H1 (cell line): ENCODE data around the gene BRMS1. TPM values are rescaled to one million over a fixed set of nuclear protein-coding genes. Genes with fewer than 3 reads are reported as not detected.

Source experiments
- CBX5 ChIP-seq: fragments of 300-800, 300-1000 bp; sonication (generic); IDR thresholded peaks from 2 replicates; pipeline ENCODE4 v1.7.1; 2016; ENCODE audit warnings: antibody characterized with exemption, low read length, low read depth
- RBBP5 ChIP-seq: IDR thresholded peaks from 2 replicates; pipeline ENCODE4 v1.7.1; 2012; ENCODE audit warnings: low read depth, mild to moderate bottlenecking, inconsistent platforms, low read length, moderate library complexity, borderline replicate concordance
- polyA plus RNA-seq, 7 experiments: library from polyadenylated mRNA; depleted of rRNA in 3 of 7; stranded (reverse) in 5 of 7; unstranded in 2 of 7; fragments of >200 nt in 5 of 7; fragments of 200-250 nt in 2 of 7; gene quantifications; 1 replicate in 5 of 7; 2 replicates in 1 of 7; 4 replicates in 1 of 7; pipeline versions ENCODE4 v1.2.1 to v1.2.3, GENCODE V29; 2011 to 2013; ENCODE audit warnings: missing spikeins in 2 of 7, mixed read lengths in 2 of 7
- total RNA-seq: library from RNA; stranded (reverse); fragmentation: NEBNext Ultra II Directional; extraction: Animal tissue kit (Norgen Biotek cat#: 25700); gene quantifications from 2 replicates; pipeline ENCODE4 v1.2.1, GENCODE V29; 2021
- TF ChIP-seq, protein P1 (sequence below): IDR thresholded peaks from 2 replicates; pipeline ENCODE4 v1.6.1; 2011; ENCODE audit warnings: low read depth, mild to moderate bottlenecking, low read length; ENCODE audit not compliant: insufficient read depth
- TF ChIP-seq, protein P2 (sequence below): IDR thresholded peaks from 2 replicates; pipeline ENCODE4 v1.6.1; 2011; ENCODE audit warnings: low read length, improper control_type of control experiment

BRMS1 gene
- total and polyA plus RNA-seq, 2 of the 8 experiments (the other 6 are each of a cell fraction or from before 2014, with no cell fraction given) = 39.2 to 46.1 TPM

DNA sequence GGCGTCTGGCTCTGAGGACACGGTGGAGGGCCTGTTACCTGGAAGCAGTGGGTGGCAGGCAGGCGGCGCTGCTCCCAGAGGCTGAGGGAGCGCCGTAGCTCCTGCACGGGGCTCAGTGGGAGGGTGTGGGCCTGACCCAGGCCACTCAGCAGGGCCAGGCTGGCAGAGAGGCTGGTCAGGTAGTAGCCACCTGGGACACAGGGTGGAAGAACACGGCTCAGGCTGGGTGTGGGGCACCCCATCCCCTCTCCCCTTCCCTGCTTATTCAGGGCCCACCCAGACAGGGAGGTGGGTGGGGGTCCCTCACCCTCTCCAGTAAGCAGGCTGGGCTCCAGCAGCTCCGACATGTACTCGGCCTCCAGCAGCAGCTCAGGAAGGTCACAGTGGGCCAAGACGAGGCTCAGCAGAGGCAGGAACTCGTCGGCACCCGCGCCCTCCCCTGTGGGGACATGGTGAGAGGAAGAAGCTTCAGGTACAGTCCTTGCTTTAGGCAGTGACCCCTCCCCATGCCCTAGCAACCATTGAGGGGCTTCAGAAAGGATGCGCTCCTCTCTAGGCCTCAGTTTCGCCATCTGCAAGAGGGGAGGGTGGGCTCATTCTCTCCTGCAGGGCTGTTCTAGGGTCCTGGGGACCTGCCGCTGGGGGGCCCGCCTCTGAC is 11.6 kb downstream of the BRMS1 start (continued):
- TF ChIP-seq, protein P1, sequence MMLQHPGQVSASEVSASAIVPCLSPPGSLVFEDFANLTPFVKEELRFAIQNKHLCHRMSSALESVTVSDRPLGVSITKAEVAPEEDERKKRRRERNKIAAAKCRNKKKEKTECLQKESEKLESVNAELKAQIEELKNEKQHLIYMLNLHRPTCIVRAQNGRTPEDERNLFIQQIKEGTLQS = no peak
- TF ChIP-seq RBBP5 (no peak), CBX5 (no peak)
- TF ChIP-seq, protein P2, sequence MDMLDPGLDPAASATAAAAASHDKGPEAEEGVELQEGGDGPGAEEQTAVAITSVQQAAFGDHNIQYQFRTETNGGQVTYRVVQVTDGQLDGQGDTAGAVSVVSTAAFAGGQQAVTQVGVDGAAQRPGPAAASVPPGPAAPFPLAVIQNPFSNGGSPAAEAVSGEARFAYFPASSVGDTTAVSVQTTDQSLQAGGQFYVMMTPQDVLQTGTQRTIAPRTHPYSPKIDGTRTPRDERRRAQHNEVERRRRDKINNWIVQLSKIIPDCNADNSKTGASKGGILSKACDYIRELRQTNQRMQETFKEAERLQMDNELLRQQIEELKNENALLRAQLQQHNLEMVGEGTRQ = no peak
